Caki2 (cell line): ENCODE results near the gene RAD51B. TPM values are rescaled to one million over a fixed set of nuclear protein-coding genes. Genes with fewer than 3 reads are reported as not detected.

ENCODE experiments used
- DNase-seq: peaks from one replicate; pipeline ENCODE4 v3.0.0-alpha.2; 2015; ENCODE audit warnings: low read depth
- in situ Hi-C: cut with HindIII; loops from 2 replicates; pipeline ENCODE4 v1.10.0; 2016; ENCODE audit warnings: low sequenced_read_pairs, low pct_unique_long_range_greater_than_20kb, mixed read lengths
- total RNA-seq: library from RNA; depleted of rRNA; stranded (reverse); fragments of >200 nt; shearing (Covaris generic); gene quantifications from 2 replicates; pipeline ENCODE4 v1.2.3, GENCODE V29; 2014; ENCODE audit warnings: low replicate concordance

RAD51B gene
- total RNA-seq, 1 experiment from 2014 or later, result 20.8 TPM

GRCh38 chr14:68574461-68574860 lies 754.9 kb downstream of the RAD51B start:
- in situ Hi-C loops, result no loop called here
- no peak for DNase-seq

GRCh38 chr14:68574906-68575305 lies 755.3 kb downstream of the RAD51B start:
- DNase-seq, result no peak
- in situ Hi-C loops, result no loop called here

GRCh38 chr14:68575426-68575825 lies 755.8 kb downstream of the RAD51B start:
- in situ Hi-C loops, result no loop called here
- no peak for DNase-seq

- in situ Hi-C loops, result no loop called here
- DNase-seq, result no peak
Observed at GRCh38 chr14:68576031-68576430, 756.5 kb downstream of the RAD51B start.

GRCh38 chr14:68576496-68577244 lies 757.1 kb downstream of the RAD51B start:
- DNase-seq, result peak; percentile 94
- in situ Hi-C loops, result no loop called here

GRCh38 chr14:68577802-68578541 lies 758.4 kb downstream of the RAD51B start:
- in situ Hi-C loops, result no loop called here
- DNase-seq, result peak; percentile 84

- in situ Hi-C loops, result no loop called here
- no peak for DNase-seq
Observed at GRCh38 chr14:68578597-68578996, 759.0 kb downstream of the RAD51B start.

GRCh38 chr14:68580096-68580645 lies 760.6 kb downstream of the RAD51B start:
- in situ Hi-C loops, result no loop called here
- no peak for DNase-seq

- in situ Hi-C loops, result no loop called here
- no peak for DNase-seq
Observed at GRCh38 chr14:68580671-68581070, 761.1 kb downstream of the RAD51B start.

- peak; percentile 27 for DNase-seq
- in situ Hi-C loops, result no loop called here
Observed at GRCh38 chr14:68583548-68584280, 764.1 kb downstream of the RAD51B start.

GRCh38 chr14:68584786-68585185 lies 765.2 kb downstream of the RAD51B start:
- in situ Hi-C loops, result no loop called here
- no peak for DNase-seq

GRCh38 chr14:68585690-68586089 lies 766.1 kb downstream of the RAD51B start:
- in situ Hi-C loops, result no loop called here

GRCh38 chr14:68586896-68587751 lies 767.5 kb downstream of the RAD51B start:
- in situ Hi-C loops, result no loop called here
- no peak for DNase-seq

More at GRCh38 chr14:68585690-68586089, 766.1 kb downstream of the RAD51B start:
- no peak for DNase-seq

- in situ Hi-C loops, result no loop called here
- DNase-seq, result no peak
Observed at GRCh38 chr14:68587931-68588330, 768.4 kb downstream of the RAD51B start.

GRCh38 chr14:68589447-68590200 lies 770.0 kb downstream of the RAD51B start:
- in situ Hi-C loops, result no loop called here
- DNase-seq, result no peak

GRCh38 chr14:68590201-68590522 lies 770.6 kb downstream of the RAD51B start:
- no peak for DNase-seq
- in situ Hi-C loops, result no loop called here

GRCh38 chr14:68591786-68592185 lies 772.2 kb downstream of the RAD51B start:
- DNase-seq, result no peak
- in situ Hi-C loops, result no loop called here
